ENCODE measurements around the gene HAVCR1. TPM values are rescaled to one million over a fixed set of nuclear protein-coding genes. Genes with fewer than 3 reads are reported as not detected.
A peak's percentile ranks its signal among the peaks of the same experiment; 100 is the strongest.

HAVCR1 gene
- total and polyA plus RNA-seq, 2 of the 13 experiments (the other 11 are each of a cell fraction or from before 2014, with no cell fraction given): 0.93 to 12.3 TPM

GRCh38 chr5:156991714-156992113, 67.2 kb downstream of the HAVCR1 start:
- BruUV-seq (replicated peaks): no TSS peak
- DNase-seq (ENCODE audit: low spot score) (peak; percentile 7), ATAC-seq (peak; percentile 36; the same call in 2 of the 3 replicates), FAIRE-seq (no peak)
- Histone ChIP-seq H3K36me3 (replicated peaks in 1 of 2; ENCODE audit: control insufficient read depth in 1 of 2, insufficient read depth in 2 of 2, low read length in 2 of 2) (no peaks in the 10 kb centered on the region), H3K9ac (ENCODE audit: insufficient read depth, low read depth, low read length) (no peak overlapping the region), H3K9me3 (ENCODE audit: low read length) (no peaks in the 10 kb centered on the region), H2AFZ (ENCODE audit: low read length) (no peak overlapping the region), H3K4me1 (ENCODE audit: insufficient read depth, low read length) (no peaks in the 10 kb centered on the region), H4K20me1 (ENCODE audit: insufficient read depth, low read length) (no peaks in the 10 kb centered on the region), H3K27me3 (ENCODE audit: control insufficient read depth in 1 of 2, insufficient read depth in 2 of 2, low read length in 2 of 2) (no peaks in the 10 kb centered on the region), H3K27ac (ENCODE audit: extremely low read length, insufficient read depth, low read length) (no peak overlapping the region), H3K4me2 (ENCODE audit: low read depth, low read length) (no peak overlapping the region), H3K4me3 (replicated peaks in 1 of 3; ENCODE audit: insufficient read depth in 1 of 3, low read depth in 2 of 3, low read length in 3 of 3) (no peak overlapping the region), H3K79me2 (ENCODE audit: insufficient read depth, low read length) (no peaks in the 10 kb centered on the region)
- in situ Hi-C loops (cut with HindIII; ENCODE audit: extremely low pct_ligation_motif_present, low pct_unique_long_range_greater_than_20kb) (no loop called here), intact Hi-C loops (cut with micrococcal nuclease; ENCODE audit: unreplicated experiment) (no loop called here)
- TF ChIP-seq TRIM22 (IDR thresholded peaks at IDR 0.05) (no peak), ZNF281 (CRISPR knock-in tag; IDR thresholded peaks at IDR 0.05; ENCODE audit: borderline replicate concordance) (peak; percentile 71; the same call in 1 of the 2 replicates), ZNF777 (CRISPR knock-in tag; IDR thresholded peaks at IDR 0.05) (no peak), ZNF207 (IDR thresholded peaks at IDR 0.05; ENCODE audit: borderline replicate concordance) (no peak)
- CTCF ChIA-PET (ENCODE audit: low intra/inter-chr PET ratio, low total read pairs): no interaction called here
- POLR2A ChIA-PET: no interaction called here
- WGBS (ENCODE audit: low lambda C conversion rate): 17% methylated on average over 4 of the region's 4 CpGs

DNA sequence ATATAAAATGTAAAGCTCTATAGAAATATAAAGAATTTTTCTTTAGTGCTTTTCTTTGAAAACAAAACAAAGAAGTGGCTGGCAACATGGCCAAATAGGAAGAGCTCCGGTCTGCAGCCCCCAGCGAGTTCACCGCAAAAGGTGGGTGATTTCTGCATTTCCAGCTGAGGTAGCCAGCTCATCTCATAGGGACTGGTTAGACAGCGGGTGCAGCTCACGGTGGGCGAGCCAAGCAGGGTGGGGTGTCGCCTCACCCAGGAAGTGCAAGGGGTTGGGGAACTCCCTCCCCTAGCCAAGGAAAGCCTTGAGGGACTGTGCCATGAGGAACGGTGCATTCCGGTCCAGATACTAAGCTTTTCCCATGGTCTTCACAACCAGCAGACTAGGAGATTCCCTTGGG, 74.9 kb downstream of the HAVCR1 start:
- H3K27ac ChIP-seq (ENCODE audit: extremely low read length, insufficient read depth, low read length): no peak overlapping the region
- WGBS (ENCODE audit: low lambda C conversion rate): 95% methylated on average over 4 of the region's 9 CpGs
- no peaks in the 10 kb centered on the region for H3K4me1 ChIP-seq (ENCODE audit: insufficient read depth, low read length)
- POLR2A ChIA-PET: no interaction called here
- ATAC-seq (no peak), DNase-seq (ENCODE audit: low spot score) (no peak), FAIRE-seq (no peak)
- intact Hi-C loops (cut with micrococcal nuclease; ENCODE audit: unreplicated experiment): no loop called here
- no peak overlapping the region for H3K4me3 ChIP-seq (replicated peaks in 1 of 3; ENCODE audit: insufficient read depth in 1 of 3, low read depth in 2 of 3, low read length in 3 of 3)
- H3K9ac ChIP-seq (ENCODE audit: insufficient read depth, low read depth, low read length): no peak overlapping the region
- no peaks in the 10 kb centered on the region for H3K9me3 ChIP-seq (ENCODE audit: low read length)
- H4K20me1 ChIP-seq (ENCODE audit: insufficient read depth, low read length): no peaks in the 10 kb centered on the region
- H3K27me3 ChIP-seq (ENCODE audit: control insufficient read depth in 1 of 2, insufficient read depth in 2 of 2, low read length in 2 of 2): no peaks in the 10 kb centered on the region
- no TSS peak for BruUV-seq (replicated peaks)
- H3K4me2 ChIP-seq (ENCODE audit: low read depth, low read length): no peak overlapping the region
- H2AFZ ChIP-seq (ENCODE audit: low read length): no peak overlapping the region
- in situ Hi-C loops (cut with HindIII; ENCODE audit: extremely low pct_ligation_motif_present, low pct_unique_long_range_greater_than_20kb): no loop called here
- CTCF ChIA-PET (ENCODE audit: low intra/inter-chr PET ratio, low total read pairs): no interaction called here
- no peaks in the 10 kb centered on the region for H3K36me3 ChIP-seq (replicated peaks in 1 of 2; ENCODE audit: control insufficient read depth in 1 of 2, insufficient read depth in 2 of 2, low read length in 2 of 2)
- H3K79me2 ChIP-seq (ENCODE audit: insufficient read depth, low read length): no peaks in the 10 kb centered on the region
- TF ChIP-seq HNRNPL (IDR thresholded peaks at IDR 0.05; ENCODE audit: low read depth, low read length) (no peak), IRF9 (CRISPR knock-in tag; IDR thresholded peaks at IDR 0.05; ENCODE audit: borderline replicate concordance) (no peak), TARDBP (CRISPR knock-in tag; IDR thresholded peaks at IDR 0.05) (no peak)
- TF ChIP-seq, protein P1, sequence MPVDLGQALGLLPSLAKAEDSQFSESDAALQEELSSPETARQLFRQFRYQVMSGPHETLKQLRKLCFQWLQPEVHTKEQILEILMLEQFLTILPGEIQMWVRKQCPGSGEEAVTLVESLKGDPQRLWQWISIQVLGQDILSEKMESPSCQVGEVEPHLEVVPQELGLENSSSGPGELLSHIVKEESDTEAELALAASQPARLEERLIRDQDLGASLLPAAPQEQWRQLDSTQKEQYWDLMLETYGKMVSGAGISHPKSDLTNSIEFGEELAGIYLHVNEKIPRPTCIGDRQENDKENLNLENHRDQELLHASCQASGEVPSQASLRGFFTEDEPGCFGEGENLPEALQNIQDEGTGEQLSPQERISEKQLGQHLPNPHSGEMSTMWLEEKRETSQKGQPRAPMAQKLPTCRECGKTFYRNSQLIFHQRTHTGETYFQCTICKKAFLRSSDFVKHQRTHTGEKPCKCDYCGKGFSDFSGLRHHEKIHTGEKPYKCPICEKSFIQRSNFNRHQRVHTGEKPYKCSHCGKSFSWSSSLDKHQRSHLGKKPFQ (CRISPR knock-in tag; IDR thresholded peaks at IDR 0.05; ENCODE audit: insufficient replicate concordance): no peak
